T-helper 1 cell treated with Interleukin-12 subunit alpha and Interleukin-12 subunit beta and Interleukin-4 antibody, amounts not matched to agents 30 ng/mL and 1 ng/mL, for 36 hours (primary cell): ENCODE data around the gene CMA1. TPM values are rescaled to one million over a fixed set of nuclear protein-coding genes. Genes with fewer than 3 reads are reported as not detected.
"Not testable (repeated sequence)": the region's sequence is repeated elsewhere in the genome, so short reads cannot be mapped to it uniquely, and the experiment has no call there.

Source experiments
- intact Hi-C: fragments of 100-400 bp; cut with micrococcal nuclease; formaldehyde crosslinking; loops from one replicate; pipeline ENCODE4 v1.15.1; 2024
- total RNA-seq: library from RNA; stranded (reverse); gene quantifications from 2 replicates; pipeline ENCODE4 v1.2.3, GENCODE V29; 2022

The CMA1 gene
- total RNA-seq, 1 donor from 2014 or later, result not detected

- intact Hi-C loops, result not testable (repeated sequence)
Observed at GRCh38 chr14:24470450-24470849, 37.6 kb downstream of the CMA1 start.

DNA sequence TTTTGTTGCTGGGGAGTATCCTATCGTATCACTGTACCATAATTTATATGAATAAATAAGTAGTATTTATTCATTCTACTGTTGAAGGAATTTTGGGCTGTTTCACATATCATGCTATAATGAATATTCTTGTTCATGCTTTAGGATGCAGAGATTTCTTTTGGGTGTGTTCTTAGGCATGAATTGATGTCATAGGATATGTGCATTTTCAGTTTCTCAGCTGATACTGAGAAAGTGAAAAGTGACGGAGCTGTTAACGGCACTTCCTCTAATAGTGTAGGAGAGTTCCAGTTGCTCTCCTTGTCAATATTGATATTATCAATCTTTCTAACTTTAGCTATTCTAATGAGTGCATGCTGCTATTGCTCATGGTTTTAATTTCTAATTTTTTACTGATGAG, 42.3 kb downstream of the CMA1 start:
- intact Hi-C loops, result no loop called here

- intact Hi-C loops, result no loop called here
Observed at GRCh38 chr14:24465368-24465767, 42.7 kb downstream of the CMA1 start.

GRCh38 chr14:24463884-24464785, 43.9 kb downstream of the CMA1 start:
- intact Hi-C loops, result no loop called here

DNA sequence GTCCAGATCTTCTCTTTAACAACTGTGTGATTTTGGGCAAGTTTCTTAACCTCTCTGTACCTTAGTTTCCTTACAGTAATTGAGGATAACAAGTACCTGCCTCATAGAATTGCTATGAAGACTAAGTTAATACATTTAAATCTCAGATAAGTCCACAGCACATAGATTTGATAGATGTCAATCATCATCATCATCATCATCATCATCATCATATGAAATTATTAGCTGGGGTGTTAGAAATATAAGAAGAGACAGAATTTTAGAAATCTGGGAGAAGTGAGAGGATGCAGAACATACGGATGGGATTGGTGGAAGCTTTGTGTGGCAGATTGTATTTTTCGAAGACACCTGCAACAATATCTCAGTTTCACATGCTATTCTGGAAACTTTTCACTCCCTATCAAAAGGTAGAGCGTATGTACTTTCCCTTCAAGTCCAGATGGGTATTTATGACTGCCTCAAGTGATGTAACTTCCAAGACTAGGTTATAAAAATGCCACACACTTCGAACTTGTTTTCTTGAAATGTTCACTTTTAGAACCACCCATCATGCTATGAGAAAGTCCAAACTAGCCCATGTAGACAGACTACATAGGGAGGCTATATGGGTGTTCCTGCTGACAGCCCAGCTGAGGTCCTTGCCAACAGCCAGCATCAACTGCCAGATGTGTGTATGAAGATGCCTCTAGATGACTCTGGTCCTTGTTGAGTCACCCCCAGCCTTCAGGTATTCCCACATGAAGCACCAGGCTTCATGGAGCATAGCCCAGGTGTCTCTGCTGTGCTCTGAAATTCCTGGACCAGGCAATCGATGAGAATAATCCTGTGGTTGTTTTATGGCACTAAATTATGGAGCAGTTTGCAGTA, 44.8 kb downstream of the CMA1 start:
- intact Hi-C loops, result no loop called here

GRCh38 chr14:24461336-24461735, 46.7 kb downstream of the CMA1 start:
- intact Hi-C loops, result no loop called here

DNA sequence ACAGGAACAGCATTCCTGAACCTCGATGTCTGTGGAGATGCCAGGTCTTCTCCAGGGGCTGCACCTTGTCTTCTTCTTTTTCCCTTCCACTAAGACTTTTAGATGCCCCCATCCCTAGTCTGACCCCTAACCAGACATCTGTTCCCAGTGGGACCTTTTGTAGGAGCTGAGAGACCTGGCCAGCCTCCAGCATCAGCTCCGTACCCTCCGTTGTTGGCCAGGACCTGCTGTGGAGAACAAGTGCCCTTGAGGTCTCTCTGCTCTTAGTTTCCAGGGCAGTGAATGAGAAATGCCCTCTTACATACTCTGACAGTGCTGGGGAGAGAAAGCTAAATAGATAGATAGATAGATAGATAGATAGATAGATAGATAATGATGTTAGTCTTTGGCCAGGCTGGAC, 48.7 kb downstream of the CMA1 start:
- intact Hi-C loops, result no loop called here

GRCh38 chr14:24458736-24459135, 49.3 kb downstream of the CMA1 start:
- intact Hi-C loops, result no loop called here

- intact Hi-C loops, result no loop called here
Observed at GRCh38 chr14:24456980-24457379, 51.1 kb downstream of the CMA1 start.

Other genes with a start within 250 kb of the CMA1 start
- 6.4 and 6.7 TPM in 2 replicates for gene TGM1, start 245.1 kb downstream of the CMA1 start, total RNA-seq
- 51.6 and 55.3 TPM in 2 replicates for gene RABGGTA, start 236.7 kb downstream of the CMA1 start, total RNA-seq
- gene DHRS1, start 208.5 kb downstream of the CMA1 start, total RNA-seq, result 23.3 and 25.2 TPM in 2 replicates
- gene NOP9, start 208.4 kb downstream of the CMA1 start, total RNA-seq, result 40.1 and 42.6 TPM in 2 replicates
- gene CIDEB, start 200.3 kb downstream of the CMA1 start, total RNA-seq, result 23.7 and 27.8 TPM in 2 replicates
- gene LTB4R2, start 198.1 kb downstream of the CMA1 start, total RNA-seq, result 15.1 and 17.8 TPM in 2 replicates
- 21.6 and 24.2 TPM in 2 replicates for gene LTB4R, start 196.8 kb downstream of the CMA1 start, total RNA-seq
- gene ADCY4, start 173.2 kb downstream of the CMA1 start, total RNA-seq, result 4.3 and 5.3 TPM in 2 replicates
- gene RIPK3, start 168.3 kb downstream of the CMA1 start, total RNA-seq, result 37.1 and 41.9 TPM in 2 replicates
- gene NFATC4, start 140.1 kb downstream of the CMA1 start, total RNA-seq, result 0.59 TPM in 1 of 2 replicates, not detected in the other
- gene NYNRIN, start 109.3 kb downstream of the CMA1 start, total RNA-seq, result 0.12 and 0.17 TPM in 2 replicates
- 17.7 and 18.5 TPM in 2 replicates for gene CBLN3, start 78.6 kb downstream of the CMA1 start, total RNA-seq
- gene KHNYN, start 78.3 kb downstream of the CMA1 start, total RNA-seq, result 97.9 and 101 TPM in 2 replicates
- gene SDR39U1, start 65.5 kb downstream of the CMA1 start, total RNA-seq, result 49.9 and 55.0 TPM in 2 replicates
- not detected in 2 replicates for gene CTSG, start 68.0 kb upstream of the CMA1 start, total RNA-seq
- gene GZMH, start 101.4 kb upstream of the CMA1 start, total RNA-seq, result 14.7 and 15.4 TPM in 2 replicates
- 1,728 and 1,734 TPM in 2 replicates for gene GZMB, start 125.9 kb upstream of the CMA1 start, total RNA-seq